GM23338 (cell line): ENCODE results near the gene GALNT3. TPM values are rescaled to one million over a fixed set of nuclear protein-coding genes. Genes with fewer than 3 reads are reported as not detected.

ENCODE experiments used
- ATAC-seq: fragments of 200-7000 bp; cut with Tn5 transposase; 3 replicates; pipeline ENCODE4 v1.9.1; 2020
- DNase-seq: peaks from one replicate; pipeline ENCODE4 v3.0.0-alpha.2; 2015; ENCODE audit warnings: low spot score
- H2AFZ ChIP-seq: fragments of 200-600 bp; sonication (generic); 2 replicates; pipeline ENCODE4 v1.8.0; 2016; ENCODE audit warnings: antibody characterized with exemption, mild to moderate bottlenecking, moderate library complexity
- H3F3A ChIP-seq: fragments of 200-600 bp; sonication (generic); replicated peaks from 2 replicates; pipeline ENCODE4 v1.8.0; 2017; ENCODE audit warnings: antibody characterized with exemption, mixed run types, low read depth
- H3K27ac ChIP-seq: fragments of 200-600 bp; sonication (generic); 2 replicates; pipeline ENCODE4 v1.6.1; 2016; ENCODE audit warnings: low read depth
- H3K27me3 ChIP-seq: fragments of 200-600 bp; sonication (generic); 2 replicates; pipeline ENCODE4 v1.8.0; 2016; ENCODE audit warnings: mild to moderate bottlenecking, mixed run types, moderate library complexity; ENCODE audit not compliant: insufficient read depth
- H3K36me3 ChIP-seq: fragments of 200-600 bp; sonication (generic); 2 replicates; pipeline ENCODE4 v1.8.0; 2016; ENCODE audit warnings: mild to moderate bottlenecking; ENCODE audit not compliant: insufficient read depth
- H3K4me1 ChIP-seq: fragments of 200-600 bp; sonication (generic); 2 replicates; pipeline ENCODE4 v1.8.0; 2016; ENCODE audit warnings: mild to moderate bottlenecking, moderate library complexity; ENCODE audit not compliant: insufficient read depth
- H3K4me2 ChIP-seq: fragments of 200-600 bp; sonication (generic); 2 replicates; pipeline ENCODE4 v1.7.1; 2017; ENCODE audit warnings: mixed run types
- H3K4me3 ChIP-seq: fragments of 200-600 bp; sonication (generic); 2 replicates; pipeline ENCODE4 v1.6.1; 2016; ENCODE audit warnings: mixed run types
- H3K79me2 ChIP-seq: fragments of 200-600 bp; sonication (generic); replicated peaks from 2 replicates; pipeline ENCODE4 v1.8.0; 2017; ENCODE audit warnings: mild to moderate bottlenecking; ENCODE audit not compliant: insufficient read depth
- H3K9me2 ChIP-seq: fragments of 200-600 bp; sonication (generic); 2 replicates; pipeline ENCODE4 v1.8.0; 2017; ENCODE audit not compliant: insufficient read depth
- H4K20me1 ChIP-seq: fragments of 200-600 bp; sonication (generic); replicated peaks from 2 replicates; pipeline ENCODE4 v1.8.0; 2017; ENCODE audit warnings: mild to moderate bottlenecking; ENCODE audit not compliant: insufficient read depth
- H3K27ac Mint-ChIP-seq: 2 replicates; pipeline ENCODE4 v1.8.0; 2020; ENCODE audit warnings: inconsistent platforms, mild to moderate bottlenecking, moderate library complexity, mixed read lengths
- H3K27me3 Mint-ChIP-seq: 3 replicates; pipeline ENCODE4 v1.8.0; 2022; ENCODE audit warnings: low read depth, mild to moderate bottlenecking, moderate library complexity, mixed read lengths, inconsistent platforms; ENCODE audit not compliant: insufficient read depth, poor library complexity
- H3K36me3 Mint-ChIP-seq: 3 replicates; pipeline ENCODE4 v1.8.0; 2021; ENCODE audit warnings: low read depth, mild to moderate bottlenecking, inconsistent platforms, moderate library complexity, mixed read lengths
- H3K4me1 Mint-ChIP-seq: 3 replicates; pipeline ENCODE4 v1.8.0; 2020; ENCODE audit warnings: mild to moderate bottlenecking, inconsistent platforms, mixed read lengths
- H3K4me3 Mint-ChIP-seq: 3 replicates; pipeline ENCODE4 v1.8.0; 2021; ENCODE audit warnings: moderate library complexity, mild to moderate bottlenecking, inconsistent platforms, mixed read lengths
- H3K9me3 Mint-ChIP-seq: 3 replicates; pipeline ENCODE4 v1.8.0; 2020; ENCODE audit warnings: moderate library complexity, mild to moderate bottlenecking, inconsistent platforms, mixed read lengths
- CREB1 ChIP-seq: fragments of 250-450 bp; sonication (Bioruptor Pico); IDR thresholded peaks from 2 replicates; pipeline ENCODE4 v1.5.0; 2020; ENCODE audit warnings: low read depth, mild to moderate bottlenecking, moderate library complexity
- NANOG ChIP-seq: IDR thresholded peaks from 2 replicates; pipeline ENCODE4 v1.6.1; 2016; ENCODE audit warnings: antibody characterized with exemption, borderline replicate concordance
- polyA plus RNA-seq: library from polyadenylated mRNA; unstranded; fragments of >200 nt; fragmentation: Nextera tagmentation; extraction: Ambion mirVana; gene quantifications from 2 replicates; pipeline ENCODE4 v1.2.1, GENCODE V29; 2016
- total RNA-seq: library from RNA; depleted of rRNA; stranded (reverse); fragments of >200 nt; shearing (Covaris generic); gene quantifications from 2 replicates; pipeline ENCODE4 v1.2.3, GENCODE V29; 2014; rRNA removed
- TF ChIP-seq, protein P1 (sequence below): fragments of 250-450 bp; sonication (Bioruptor Pico); IDR thresholded peaks from 2 replicates; pipeline ENCODE4 v1.5.0; 2020; ENCODE audit warnings: mild to moderate bottlenecking, moderate library complexity
- TF ChIP-seq, protein P2 (sequence below), 2 experiments: fragments of 200-600 bp in 1 of 2; sonication (generic) in 1 of 2; conservative IDR thresholded peaks; 2 replicates each; pipeline versions ENCODE4 v1.5.1 to v1.6.1; 2016 to 2017; ENCODE audit warnings: antibody characterized with exemption in 2 of 2, low read depth in 2 of 2, mild to moderate bottlenecking in 2 of 2, moderate library complexity in 1 of 2

GALNT3 gene
- total and polyA plus RNA-seq, 2 experiments from 2014 or later = 16.8 to 17.1 TPM

DNA sequence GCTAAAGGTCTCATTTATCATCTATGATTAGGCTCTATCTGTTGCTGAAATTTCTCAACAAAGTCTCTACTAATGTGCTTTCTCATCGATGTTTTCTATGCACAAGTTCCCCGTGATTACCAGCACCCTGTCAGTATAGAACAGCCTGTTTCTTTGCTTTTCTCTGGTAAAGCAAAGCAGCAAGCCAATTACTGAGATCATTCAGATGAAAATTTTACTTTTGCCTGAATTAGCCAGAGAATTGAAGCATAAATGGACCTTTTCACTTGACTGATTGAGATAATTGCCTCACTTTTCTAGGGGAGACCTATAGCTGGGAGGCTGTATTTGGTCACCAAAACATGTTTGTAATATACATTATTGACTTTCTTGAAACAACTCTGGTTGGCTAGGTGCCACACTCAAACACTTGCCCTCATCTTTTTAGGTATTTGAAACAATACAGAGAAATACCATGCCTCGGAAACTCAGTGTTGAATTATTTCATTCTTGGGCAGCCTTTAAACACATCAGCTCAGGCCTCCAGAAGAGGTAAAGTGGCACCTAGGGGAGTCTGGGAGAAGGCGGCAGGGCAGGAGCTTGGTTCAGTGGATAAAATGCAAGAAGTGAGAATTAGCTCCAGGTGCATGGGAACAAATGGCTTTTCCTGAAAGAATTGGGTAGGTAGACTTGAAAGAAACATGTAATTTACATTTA is 96.2 kb downstream of the GALNT3 start:
- peak overlapping the region; percentile 79 for H3K27ac ChIP-seq
- Mint-ChIP-seq H3K4me1 (peaks cover 36% of the 10 kb centered on the region), H3K36me3 (no peaks in the 10 kb centered on the region), H3K27me3 (peaks cover 5% of the 10 kb centered on the region), H3K4me3 (no peak overlapping the region), H3K27ac (peak overlapping the region; percentile 94), H3K9me3 (no peaks in the 10 kb centered on the region)
- H3K4me3 ChIP-seq = no peak overlapping the region
- H3K36me3 ChIP-seq = no peaks in the 10 kb centered on the region
- H2AFZ ChIP-seq = no peak overlapping the region
- H4K20me1 ChIP-seq = no peaks in the 10 kb centered on the region
- H3K4me2 ChIP-seq = peak overlapping the region; percentile 44
- H3K27me3 ChIP-seq = no peaks in the 10 kb centered on the region
- no peaks in the 10 kb centered on the region for H3F3A ChIP-seq
- ATAC-seq = peak; percentile 67
- peaks cover 17% of the 10 kb centered on the region for H3K9me2 ChIP-seq
- no peak for DNase-seq
- no peaks in the 10 kb centered on the region for H3K79me2 ChIP-seq
- TF ChIP-seq, protein P1, sequence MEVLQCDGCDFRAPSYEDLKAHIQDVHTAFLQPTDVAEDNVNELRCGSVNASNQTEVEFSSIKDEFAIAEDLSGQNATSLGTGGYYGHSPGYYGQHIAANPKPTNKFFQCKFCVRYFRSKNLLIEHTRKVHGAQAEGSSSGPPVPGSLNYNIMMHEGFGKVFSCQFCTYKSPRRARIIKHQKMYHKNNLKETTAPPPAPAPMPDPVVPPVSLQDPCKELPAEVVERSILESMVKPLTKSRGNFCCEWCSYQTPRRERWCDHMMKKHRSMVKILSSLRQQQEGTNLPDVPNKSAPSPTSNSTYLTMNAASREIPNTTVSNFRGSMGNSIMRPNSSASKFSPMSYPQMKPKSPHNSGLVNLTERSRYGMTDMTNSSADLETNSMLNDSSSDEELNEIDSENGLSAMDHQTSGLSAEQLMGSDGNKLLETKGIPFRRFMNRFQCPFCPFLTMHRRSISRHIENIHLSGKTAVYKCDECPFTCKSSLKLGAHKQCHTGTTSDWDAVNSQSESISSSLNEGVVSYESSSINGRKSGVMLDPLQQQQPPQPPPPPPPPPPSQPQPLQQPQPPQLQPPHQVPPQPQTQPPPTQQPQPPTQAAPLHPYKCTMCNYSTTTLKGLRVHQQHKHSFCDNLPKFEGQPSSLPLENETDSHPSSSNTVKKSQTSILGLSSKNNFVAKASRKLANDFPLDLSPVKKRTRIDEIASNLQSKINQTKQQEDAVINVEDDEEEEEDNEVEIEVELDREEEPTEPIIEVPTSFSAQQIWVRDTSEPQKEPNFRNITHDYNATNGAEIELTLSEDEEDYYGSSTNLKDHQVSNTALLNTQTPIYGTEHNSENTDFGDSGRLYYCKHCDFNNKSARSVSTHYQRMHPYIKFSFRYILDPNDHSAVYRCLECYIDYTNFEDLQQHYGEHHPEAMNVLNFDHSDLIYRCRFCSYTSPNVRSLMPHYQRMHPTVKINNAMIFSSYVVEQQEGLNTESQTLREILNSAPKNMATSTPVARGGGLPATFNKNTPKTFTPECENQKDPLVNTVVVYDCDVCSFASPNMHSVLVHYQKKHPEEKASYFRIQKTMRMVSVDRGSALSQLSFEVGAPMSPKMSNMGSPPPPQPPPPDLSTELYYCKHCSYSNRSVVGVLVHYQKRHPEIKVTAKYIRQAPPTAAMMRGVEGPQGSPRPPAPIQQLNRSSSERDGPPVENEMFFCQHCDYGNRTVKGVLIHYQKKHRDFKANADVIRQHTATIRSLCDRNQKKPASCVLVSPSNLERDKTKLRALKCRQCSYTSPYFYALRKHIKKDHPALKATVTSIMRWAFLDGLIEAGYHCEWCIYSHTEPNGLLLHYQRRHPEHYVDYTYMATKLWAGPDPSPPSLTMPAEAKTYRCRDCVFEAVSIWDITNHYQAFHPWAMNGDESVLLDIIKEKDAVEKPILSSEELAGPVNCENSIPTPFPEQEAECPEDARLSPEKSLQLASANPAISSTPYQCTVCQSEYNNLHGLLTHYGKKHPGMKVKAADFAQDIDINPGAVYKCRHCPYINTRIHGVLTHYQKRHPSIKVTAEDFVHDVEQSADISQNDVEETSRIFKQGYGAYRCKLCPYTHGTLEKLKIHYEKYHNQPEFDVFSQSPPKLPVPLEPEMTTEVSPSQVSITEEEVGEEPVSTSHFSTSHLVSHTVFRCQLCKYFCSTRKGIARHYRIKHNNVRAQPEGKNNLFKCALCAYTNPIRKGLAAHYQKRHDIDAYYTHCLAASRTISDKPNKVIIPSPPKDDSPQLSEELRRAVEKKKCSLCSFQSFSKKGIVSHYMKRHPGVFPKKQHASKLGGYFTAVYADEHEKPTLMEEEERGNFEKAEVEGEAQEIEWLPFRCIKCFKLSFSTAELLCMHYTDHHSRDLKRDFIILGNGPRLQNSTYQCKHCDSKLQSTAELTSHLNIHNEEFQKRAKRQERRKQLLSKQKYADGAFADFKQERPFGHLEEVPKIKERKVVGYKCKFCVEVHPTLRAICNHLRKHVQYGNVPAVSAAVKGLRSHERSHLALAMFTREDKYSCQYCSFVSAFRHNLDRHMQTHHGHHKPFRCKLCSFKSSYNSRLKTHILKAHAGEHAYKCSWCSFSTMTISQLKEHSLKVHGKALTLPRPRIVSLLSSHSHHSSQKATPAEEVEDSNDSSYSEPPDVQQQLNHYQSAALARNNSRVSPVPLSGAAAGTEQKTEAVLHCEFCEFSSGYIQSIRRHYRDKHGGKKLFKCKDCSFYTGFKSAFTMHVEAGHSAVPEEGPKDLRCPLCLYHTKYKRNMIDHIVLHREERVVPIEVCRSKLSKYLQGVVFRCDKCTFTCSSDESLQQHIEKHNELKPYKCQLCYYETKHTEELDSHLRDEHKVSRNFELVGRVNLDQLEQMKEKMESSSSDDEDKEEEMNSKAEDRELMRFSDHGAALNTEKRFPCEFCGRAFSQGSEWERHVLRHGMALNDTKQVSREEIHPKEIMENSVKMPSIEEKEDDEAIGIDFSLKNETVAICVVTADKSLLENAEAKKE (CRISPR knock-in tag) = no peak
- TF ChIP-seq CREB1 (CRISPR knock-in tag) (0 out of 2 replicates have a peak, but pooled peaks have one; percentile 4), NANOG (peak; percentile 46; the same call in 1 of the 2 replicates)
- TF ChIP-seq, protein P2, sequence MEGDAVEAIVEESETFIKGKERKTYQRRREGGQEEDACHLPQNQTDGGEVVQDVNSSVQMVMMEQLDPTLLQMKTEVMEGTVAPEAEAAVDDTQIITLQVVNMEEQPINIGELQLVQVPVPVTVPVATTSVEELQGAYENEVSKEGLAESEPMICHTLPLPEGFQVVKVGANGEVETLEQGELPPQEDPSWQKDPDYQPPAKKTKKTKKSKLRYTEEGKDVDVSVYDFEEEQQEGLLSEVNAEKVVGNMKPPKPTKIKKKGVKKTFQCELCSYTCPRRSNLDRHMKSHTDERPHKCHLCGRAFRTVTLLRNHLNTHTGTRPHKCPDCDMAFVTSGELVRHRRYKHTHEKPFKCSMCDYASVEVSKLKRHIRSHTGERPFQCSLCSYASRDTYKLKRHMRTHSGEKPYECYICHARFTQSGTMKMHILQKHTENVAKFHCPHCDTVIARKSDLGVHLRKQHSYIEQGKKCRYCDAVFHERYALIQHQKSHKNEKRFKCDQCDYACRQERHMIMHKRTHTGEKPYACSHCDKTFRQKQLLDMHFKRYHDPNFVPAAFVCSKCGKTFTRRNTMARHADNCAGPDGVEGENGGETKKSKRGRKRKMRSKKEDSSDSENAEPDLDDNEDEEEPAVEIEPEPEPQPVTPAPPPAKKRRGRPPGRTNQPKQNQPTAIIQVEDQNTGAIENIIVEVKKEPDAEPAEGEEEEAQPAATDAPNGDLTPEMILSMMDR (conservative IDR thresholded peaks at IDR 0.05; ENCODE audit: low read depth in 2 of 2) = 0 out of 4 replicates have a peak, but pooled peaks of 1 of the 2 experiments have one; percentile 6
- H3K4me1 ChIP-seq = peaks cover 37% of the 10 kb centered on the region

Other genes with a start within 250 kb of the GALNT3 start
- 32.8 and 39.5 TPM in 2 replicates for gene TTC21B, start 159.5 kb upstream of the GALNT3 start, total RNA-seq
- gene TTC21B, start 159.5 kb upstream of the GALNT3 start, polyA plus RNA-seq = 8.4 and 10.1 TPM in 2 replicates